Esophagus squamous epithelium (tissue), 5 donors: ENCODE measurements around the gene FITM1. TPM values are rescaled to one million over a fixed set of nuclear protein-coding genes. Genes with fewer than 3 reads are reported as not detected.

Experiments
- DNase-seq: peaks from one replicate; lab custom pipeline; 2025; lab: John Stamatoyannopoulos, UW
- H3K27ac ChIP-seq, 4 donors: fragments of 200-600 bp; sonication (generic); one replicate each; pipeline ENCODE4 v1.5.1; 2016 to 2019; ENCODE audit warnings: mild to moderate bottlenecking in 1 of 4
- H3K27me3 ChIP-seq, 4 donors: fragments of 200-600 bp; sonication (generic); 1 replicate in 3 of 4; 2 replicates in 1 of 4; pipeline versions ENCODE4 v1.5.1 to v1.6.0; 2017 to 2021; ENCODE audit warnings: antibody characterized with exemption in 1 of 4
- H3K36me3 ChIP-seq, 3 donors: fragments of 200-600 bp; sonication (generic); one replicate each; pipeline ENCODE4 v1.5.1; 2016 to 2019
- H3K4me1 ChIP-seq, 3 donors: fragments of 200-600 bp; sonication (generic); one replicate each; pipeline ENCODE4 v1.5.1; 2017 to 2019
- H3K4me3 ChIP-seq, 4 donors: fragments of 200-600 bp; sonication (generic); 1 replicate in 3 of 4; 2 replicates in 1 of 4; pipeline ENCODE4 v1.5.1; 2016 to 2019; ENCODE audit warnings: mild to moderate bottlenecking in 2 of 4, moderate library complexity in 1 of 4
- H3K9me3 ChIP-seq, 3 donors: fragments of 200-600 bp; sonication (generic); one replicate each; pipeline ENCODE4 v1.5.1; 2016 to 2019
- POLR2A ChIP-seq, 4 donors: fragments of 450-650 bp; IDR thresholded peaks; one replicate each; pipeline ENCODE4 v1.6.1; 2017; ENCODE audit warnings: antibody characterized with exemption in 4 of 4, mild to moderate bottlenecking in 4 of 4, moderate library complexity in 3 of 4
- WGBS, 2 donors: methylation state at CpG; one replicate each; pipeline ENCODE4 v1.1.5; 2018; 5-methylcytosine and 5-hydroxymethylcytosine counted together
- intact Hi-C: fragments of 100-400 bp; cut with DNase I; formaldehyde crosslinking; loops from one replicate; pipeline ENCODE4 v1.15.0; 2022
- total RNA-seq, 4 donors: library from RNA; depleted of rRNA; stranded (reverse); fragments of >200 nt; gene quantifications; one replicate each; pipeline ENCODE4 v1.1.0, GENCODE V29; 2016
- TF ChIP-seq, protein P1 (sequence below), 6 experiments: fragments of 450-650 bp in 4 of 6; fragments of 200-600 bp in 2 of 6; sonication (generic) in 2 of 6; IDR thresholded peaks; one replicate each; pipeline ENCODE4 v1.5.1; 2016 to 2019; ENCODE audit warnings: antibody characterized with exemption in 6 of 6, mild to moderate bottlenecking in 4 of 6, moderate library complexity in 4 of 6
- donor health status: DM: yes; HTN: yes; CAD: no.

FITM1 gene
- total RNA-seq, 4 donors from 2014 or later = 0.42 to 3.7 (median 0.95) TPM; not detected in 1

DNA sequence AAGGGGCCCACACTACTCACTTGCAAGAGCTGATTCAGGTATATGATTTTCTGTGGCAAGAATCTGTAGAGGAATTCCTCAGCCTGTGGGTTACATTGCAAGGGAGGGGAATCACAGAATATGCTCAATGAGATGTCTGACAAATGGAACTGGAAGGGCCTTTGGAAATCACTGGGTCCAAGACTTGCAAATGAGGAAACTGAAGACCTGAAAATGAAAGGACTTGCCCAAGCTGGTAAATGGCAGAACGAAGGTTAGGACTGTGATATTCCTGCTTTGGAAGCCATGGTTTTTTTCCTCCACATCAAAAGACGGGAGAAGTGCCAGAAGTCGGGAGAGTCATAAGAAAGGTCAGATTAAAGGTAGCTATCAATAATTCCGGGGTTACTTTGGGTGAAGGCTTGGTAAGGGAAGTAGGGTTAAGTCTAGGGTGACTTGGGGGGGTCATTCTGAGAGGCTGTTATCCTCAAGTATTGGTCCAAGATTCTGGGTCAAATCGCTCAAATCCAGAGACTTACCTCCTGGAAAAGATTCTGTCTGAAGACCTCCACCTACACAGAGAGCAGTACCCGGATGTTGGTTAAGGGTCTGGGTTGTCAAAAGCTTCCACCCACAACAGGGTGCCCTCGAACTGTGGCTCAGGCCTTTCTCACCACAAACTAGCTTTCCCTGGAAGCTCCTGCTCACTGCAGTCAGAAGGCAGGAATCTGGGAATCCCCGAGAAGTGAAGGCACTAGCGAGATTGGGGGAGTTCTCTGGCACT lies 15.4 kb downstream of the FITM1 start:
- intact Hi-C loops = no loop called here
- Histone ChIP-seq H3K9me3 (no peaks in the 10 kb centered on the region), H3K36me3 (peaks cover 5 to 40% (median 13%) of the 10 kb centered on the region in 3 donors), H3K4me1 (peaks cover 28 to 68% (median 30%) of the 10 kb centered on the region in 3 donors), H3K27me3 (no peaks in the 10 kb centered on the region), H3K4me3 (peak overlapping the region; percentile 80 to 97 (median 82)), H3K27ac (peak overlapping the region; percentile 92 to 98 (median 94))
- WGBS, 2 donors = 6 to 12% methylated on average over 9 of the region's 9 CpGs
- DNase-seq = no peak
- TF ChIP-seq, protein P1, sequence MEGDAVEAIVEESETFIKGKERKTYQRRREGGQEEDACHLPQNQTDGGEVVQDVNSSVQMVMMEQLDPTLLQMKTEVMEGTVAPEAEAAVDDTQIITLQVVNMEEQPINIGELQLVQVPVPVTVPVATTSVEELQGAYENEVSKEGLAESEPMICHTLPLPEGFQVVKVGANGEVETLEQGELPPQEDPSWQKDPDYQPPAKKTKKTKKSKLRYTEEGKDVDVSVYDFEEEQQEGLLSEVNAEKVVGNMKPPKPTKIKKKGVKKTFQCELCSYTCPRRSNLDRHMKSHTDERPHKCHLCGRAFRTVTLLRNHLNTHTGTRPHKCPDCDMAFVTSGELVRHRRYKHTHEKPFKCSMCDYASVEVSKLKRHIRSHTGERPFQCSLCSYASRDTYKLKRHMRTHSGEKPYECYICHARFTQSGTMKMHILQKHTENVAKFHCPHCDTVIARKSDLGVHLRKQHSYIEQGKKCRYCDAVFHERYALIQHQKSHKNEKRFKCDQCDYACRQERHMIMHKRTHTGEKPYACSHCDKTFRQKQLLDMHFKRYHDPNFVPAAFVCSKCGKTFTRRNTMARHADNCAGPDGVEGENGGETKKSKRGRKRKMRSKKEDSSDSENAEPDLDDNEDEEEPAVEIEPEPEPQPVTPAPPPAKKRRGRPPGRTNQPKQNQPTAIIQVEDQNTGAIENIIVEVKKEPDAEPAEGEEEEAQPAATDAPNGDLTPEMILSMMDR (IDR thresholded peaks at IDR 0.05) = no peak
- no peak for TF ChIP-seq POLR2A (IDR thresholded peaks at IDR 0.05)

DNA sequence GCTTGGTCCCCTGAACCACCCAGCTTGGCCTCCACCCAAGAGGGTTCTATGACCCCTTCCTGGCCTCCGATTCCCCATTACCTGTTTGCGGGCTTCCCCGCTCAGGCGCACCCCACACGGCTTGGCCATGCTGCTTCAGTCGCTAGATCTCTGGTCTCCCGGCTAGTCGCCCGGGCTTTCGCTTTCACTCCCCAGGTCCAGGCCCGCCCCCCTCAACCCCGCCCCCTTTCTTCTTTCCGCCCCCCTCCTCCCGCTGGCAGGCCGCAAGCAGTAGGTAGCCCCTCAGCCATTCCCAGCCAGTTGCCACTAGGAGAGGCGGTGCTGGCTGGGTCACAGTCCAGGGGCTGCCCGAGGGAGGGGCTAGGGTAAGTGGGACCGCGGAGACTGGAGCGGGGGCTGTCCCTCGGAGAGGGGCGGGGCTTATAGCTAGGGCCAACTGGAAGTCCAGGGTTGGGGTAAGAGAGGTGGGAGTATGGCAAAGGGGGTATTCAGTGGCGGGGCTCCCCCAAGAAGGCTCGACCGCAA lies 16.1 kb downstream of the FITM1 start, which contains the start of gene PSME2:
Gene PSME2, minus strand, starts transcription at position 158 of the 525 bp plus-strand sequence. Its CDS starts 29 bp downstream, at position 129.
- intact Hi-C loops = no loop called here
- TF ChIP-seq, protein P1 (IDR thresholded peaks at IDR 0.05) = no peak
- TF ChIP-seq POLR2A (IDR thresholded peaks at IDR 0.05) = peak in 2 of 4 donors; percentile 27 to 36
- H3K4me1 ChIP-seq = peaks cover 28 to 65% (median 30%) of the 10 kb centered on the region in 3 donors
- peak; percentile 64 for DNase-seq
- WGBS, 2 donors = 0% methylated on average over 5 to 13 of the region's 25 CpGs
- H3K9me3 ChIP-seq = no peaks in the 10 kb centered on the region
- no peaks in the 10 kb centered on the region for H3K27me3 ChIP-seq
- peak within 1 kb of the TSS; percentile 80 to 97 (median 82) for H3K4me3 ChIP-seq
- H3K36me3 ChIP-seq = peaks cover 11 to 46% (median 18%) of the 10 kb centered on the region in 3 donors
- H3K27ac ChIP-seq = peak within 1 kb of the TSS; percentile 92 to 98 (median 94)

DNA sequence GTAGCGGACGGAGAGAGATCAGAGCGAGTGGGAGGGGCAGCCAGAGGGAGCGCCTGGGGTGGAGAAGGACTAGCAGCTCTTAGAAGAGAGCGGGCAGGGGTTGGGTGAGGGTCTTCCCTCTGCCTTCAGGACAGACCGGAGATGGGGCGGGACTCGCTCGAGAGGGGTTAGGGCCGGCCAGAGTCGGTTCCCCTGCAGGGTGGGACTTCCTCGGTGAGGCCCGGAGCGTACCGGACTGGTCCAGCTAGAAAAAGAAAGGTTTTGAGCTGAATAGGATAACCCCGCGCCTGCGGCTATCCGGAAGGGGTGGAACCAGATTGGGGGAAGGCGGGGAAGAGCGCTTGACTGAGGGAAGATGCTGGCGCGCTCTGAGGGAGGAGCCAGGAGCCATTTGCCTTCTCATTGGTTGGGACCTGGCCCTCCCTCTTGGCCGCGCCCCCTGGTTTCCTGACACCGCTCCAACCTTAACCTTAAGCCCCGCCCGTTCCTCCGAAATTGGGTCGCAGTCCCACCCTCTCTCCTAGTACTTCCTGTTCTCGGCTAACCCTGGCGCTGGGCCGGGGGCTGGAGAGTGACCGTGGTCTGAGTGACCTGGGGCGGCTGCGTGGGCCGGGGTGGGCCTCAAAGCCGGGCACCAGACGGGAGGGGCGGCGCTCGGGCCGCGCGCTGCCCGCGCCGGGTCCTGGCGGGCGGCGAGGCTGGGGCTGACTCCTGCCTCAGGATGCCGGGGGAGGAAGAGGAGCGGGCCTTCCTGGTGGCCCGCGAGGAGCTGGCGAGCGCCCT lies 16.7 kb downstream of the FITM1 start, which contains the start of gene RNF31:
Gene RNF31, plus strand, starts transcription at position 521 of the 783 bp plus-strand sequence. Its CDS starts 201 bp downstream, at position 722.
- H3K27me3 ChIP-seq = no peaks in the 10 kb centered on the region
- H3K4me3 ChIP-seq = peak within 1 kb of the TSS; percentile 80 to 97 (median 82)
- H3K9me3 ChIP-seq = no peaks in the 10 kb centered on the region
- TF ChIP-seq, protein P1 (IDR thresholded peaks at IDR 0.05) = no peak
- TF ChIP-seq POLR2A (IDR thresholded peaks at IDR 0.05) = peak in 2 of 4 donors; percentile 12 to 59
- peak; percentile 95 for DNase-seq
- peaks cover 26 to 61% (median 28%) of the 10 kb centered on the region in 3 donors for H3K4me1 ChIP-seq
- 0 to 1% methylated on average over 8 to 26 of the region's 57 CpGs for WGBS, 2 donors
- peaks cover 16 to 53% (median 24%) of the 10 kb centered on the region in 3 donors for H3K36me3 ChIP-seq
- intact Hi-C loops = no loop called here
- peak within 1 kb of the TSS; percentile 92 to 98 (median 94) for H3K27ac ChIP-seq

DNA sequence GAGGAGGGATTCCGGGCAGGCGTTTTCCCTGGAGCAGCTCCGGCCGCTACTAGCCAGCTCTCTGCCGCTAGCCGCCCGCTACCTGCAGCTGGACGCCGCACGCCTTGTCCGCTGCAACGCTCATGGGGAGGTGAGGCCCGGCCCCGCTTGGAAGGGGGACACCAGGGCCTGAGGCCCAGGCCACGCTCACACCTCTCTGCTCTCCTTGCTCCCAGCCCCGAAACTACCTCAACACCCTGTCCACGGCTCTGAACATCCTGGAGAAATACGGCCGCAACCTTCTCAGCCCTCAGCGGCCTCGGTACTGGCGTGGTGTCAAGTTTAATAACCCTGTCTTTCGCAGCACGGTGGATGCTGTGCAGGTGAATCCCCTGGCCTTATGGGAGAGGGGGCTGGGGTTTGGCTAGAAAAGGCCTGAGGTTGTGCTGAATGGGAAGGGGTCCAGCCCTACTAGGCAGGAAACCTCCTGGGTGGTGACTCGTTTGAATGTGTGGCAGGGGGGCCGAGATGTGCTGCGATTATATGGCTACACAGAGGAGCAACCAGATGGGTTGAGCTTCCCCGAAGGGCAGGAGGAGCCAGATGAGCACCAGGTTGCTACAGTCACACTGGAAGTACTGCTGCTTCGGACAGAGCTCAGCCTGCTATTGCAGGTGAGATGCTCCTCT lies 17.4 kb downstream of the FITM1 start:
- Histone ChIP-seq H3K9me3 (no peaks in the 10 kb centered on the region), H3K27ac (peak overlapping the region; percentile 92 to 98 (median 94)), H3K27me3 (no peaks in the 10 kb centered on the region), H3K4me1 (peaks cover 23 to 55% (median 23%) of the 10 kb centered on the region in 3 donors), H3K36me3 (peaks cover 16 to 60% (median 28%) of the 10 kb centered on the region in 3 donors), H3K4me3 (peak overlapping the region; percentile 80 to 97 (median 82))
- no peak for DNase-seq
- 19 to 29% methylated on average over 4 to 5 of the region's 29 CpGs for WGBS, 2 donors
- intact Hi-C loops = no loop called here
- TF ChIP-seq, protein P1 (IDR thresholded peaks at IDR 0.05) = no peak
- no peak for TF ChIP-seq POLR2A (IDR thresholded peaks at IDR 0.05)
